Measurements from ENCODE around the gene LARGE1. TPM values are rescaled to one million over a fixed set of nuclear protein-coding genes. Genes with fewer than 3 reads are reported as not detected.

Gene LARGE1
- total RNA-seq, 6 experiments from 2014 or later: 12.2 to 28.3 (median 15.2) TPM

GRCh38 chr22:33889748-33890147 is 30.5 kb downstream of the LARGE1 start:
- DNase-seq (no peak), ATAC-seq (no peak)
- intact Hi-C loops (cut with DNase I): no loop called here
- no peak for TF ChIP-seq CTCF (IDR thresholded peaks at IDR 0.05)
- no peak for TF ChIP-seq POLR2A (IDR thresholded peaks at IDR 0.05)
- Histone ChIP-seq H3K27me3 (no peaks in the 10 kb centered on the region), H3K36me3 (no peaks in the 10 kb centered on the region), H3K4me3 (no peak overlapping the region), H3K4me1 (peaks cover 0 to 23% (median 8%) of the 10 kb centered on the region in 4 donors), H3K9me3 (no peaks in the 10 kb centered on the region), H3K27ac (no peak overlapping the region)
- 84% methylated on average over 2 of the region's 5 CpGs for WGBS (ENCODE audit: insufficient coverage, low coverage, low lambda C conversion rate, missing lambda C conversion rate)

DNA sequence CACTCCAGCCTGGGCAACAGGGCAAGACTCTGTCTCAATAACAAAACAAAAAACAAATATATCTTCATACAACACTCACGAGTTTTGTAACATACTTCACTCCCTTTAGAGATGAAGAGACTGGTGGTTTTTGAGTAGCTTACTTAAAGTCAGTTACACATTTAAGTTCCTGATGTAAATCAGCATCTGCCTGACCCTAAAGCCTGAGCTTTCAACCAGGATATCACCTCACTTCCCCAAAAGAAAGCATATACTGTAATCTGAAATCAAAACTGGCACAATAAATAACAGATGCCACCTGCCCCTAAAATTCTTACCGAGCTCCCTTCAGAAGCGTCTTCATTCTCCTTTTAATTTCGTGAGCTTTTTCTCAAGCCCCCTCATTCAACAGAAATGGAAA is 31.5 kb downstream of the LARGE1 start:
- ATAC-seq: no peak
- intact Hi-C loops (cut with DNase I): no loop called here
- 51% methylated on average over 4 of the region's 4 CpGs for WGBS (ENCODE audit: insufficient coverage, low coverage, low lambda C conversion rate, missing lambda C conversion rate)

DNA sequence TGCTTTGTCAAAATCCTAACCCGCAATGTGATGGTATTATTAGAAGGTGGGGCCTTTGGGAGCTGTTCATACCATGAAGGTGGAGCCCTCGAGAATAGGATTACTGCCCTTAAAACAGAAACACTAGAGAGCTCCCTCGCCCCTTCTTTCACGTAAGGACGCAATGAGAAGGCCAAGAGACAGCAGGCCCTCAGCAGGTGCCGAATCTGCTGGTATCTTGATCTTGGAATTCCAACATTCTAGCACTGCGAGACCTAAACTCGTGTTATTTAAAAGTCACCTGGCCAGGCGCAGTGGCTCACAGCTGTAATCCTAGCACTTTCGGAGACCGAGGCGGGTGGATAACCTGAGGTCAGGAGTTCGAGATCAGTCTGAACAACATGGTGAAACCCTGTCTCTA is 33.1 kb downstream of the LARGE1 start:
- H3K27me3 ChIP-seq: no peaks in the 10 kb centered on the region
- WGBS (ENCODE audit: insufficient coverage, low coverage, low lambda C conversion rate, missing lambda C conversion rate): 94% methylated on average over 9 of the region's 13 CpGs
- no peak for ATAC-seq
- intact Hi-C loops (cut with DNase I): no loop called here
- peaks cover 0 to under 1% (median 0%) of the 10 kb centered on the region in 4 donors for H3K4me1 ChIP-seq
- DNase-seq: no peak
- no peak overlapping the region for H3K27ac ChIP-seq
- no peaks in the 10 kb centered on the region for H3K36me3 ChIP-seq
- no peak for TF ChIP-seq POLR2A (IDR thresholded peaks at IDR 0.05)
- no peak overlapping the region for H3K4me3 ChIP-seq
- no peaks in the 10 kb centered on the region for H3K9me3 ChIP-seq

More for the DNA sequence above, 31.5 kb downstream of the LARGE1 start:
- Histone ChIP-seq H3K27me3 (no peaks in the 10 kb centered on the region), H3K9me3 (no peaks in the 10 kb centered on the region), H3K36me3 (no peaks in the 10 kb centered on the region), H3K4me1 (peaks cover 0 to 17% (median 7%) of the 10 kb centered on the region in 4 donors), H3K27ac (no peak overlapping the region), H3K4me3 (no peak overlapping the region)
- DNase-seq: no peak
- TF ChIP-seq POLR2A (IDR thresholded peaks at IDR 0.05) (no peak), CTCF (IDR thresholded peaks at IDR 0.05) (no peak)

GRCh38 chr22:33886696-33887095 is 33.6 kb downstream of the LARGE1 start:
- H3K36me3 ChIP-seq: no peaks in the 10 kb centered on the region
- H3K27ac ChIP-seq: no peak overlapping the region
- DNase-seq (no peak), ATAC-seq (no peak)
- H3K4me3 ChIP-seq: no peak overlapping the region
- H3K9me3 ChIP-seq: no peaks in the 10 kb centered on the region
- TF ChIP-seq CTCF (IDR thresholded peaks at IDR 0.05): no peak
- TF ChIP-seq POLR2A (IDR thresholded peaks at IDR 0.05): no peak
- no peaks in the 10 kb centered on the region for H3K27me3 ChIP-seq
- 87% methylated on average over 5 of the region's 5 CpGs for WGBS (ENCODE audit: insufficient coverage, low coverage, low lambda C conversion rate, missing lambda C conversion rate)
- intact Hi-C loops (cut with DNase I): no loop called here
- no peaks in the 10 kb centered on the region for H3K4me1 ChIP-seq

- no peaks in the 10 kb centered on the region for H3K27me3 ChIP-seq
- WGBS (ENCODE audit: insufficient coverage, low coverage, low lambda C conversion rate, missing lambda C conversion rate): 89% methylated on average over 6 of the region's 7 CpGs
- intact Hi-C loops (cut with DNase I): no loop called here
- H3K9me3 ChIP-seq: no peaks in the 10 kb centered on the region
- no peak overlapping the region for H3K4me3 ChIP-seq
- no peaks in the 10 kb centered on the region for H3K4me1 ChIP-seq
- TF ChIP-seq POLR2A (IDR thresholded peaks at IDR 0.05) (no peak), CTCF (IDR thresholded peaks at IDR 0.05) (no peak)
- H3K36me3 ChIP-seq: no peaks in the 10 kb centered on the region
- no peak for DNase-seq
- ATAC-seq: no peak
- no peak overlapping the region for H3K27ac ChIP-seq
Observed at GRCh38 chr22:33884829-33885228, 35.4 kb downstream of the LARGE1 start.
